Osteoblast (primary cell): Measurements from ENCODE around the gene TDP1. TPM values are rescaled to one million over a fixed set of nuclear protein-coding genes. Genes with fewer than 3 reads are reported as not detected.

ENCODE experiments used
- DNase-seq: peaks from one replicate; pipeline ENCODE4 v3.0.0; 2011; ENCODE audit warnings: low spot score, mixed read lengths; ENCODE audit not compliant: insufficient read length; ENCODE audit errors: missing footprints
- H2AFZ ChIP-seq: 2 replicates; pipeline ENCODE4 v1.6.0; 2011; ENCODE audit warnings: mild to moderate bottlenecking, low read length
- H3K27ac ChIP-seq: 2 replicates; pipeline ENCODE4 v1.5.1; 2011; ENCODE audit warnings: mild to moderate bottlenecking, low read depth, low read length, moderate library complexity
- H3K27me3 ChIP-seq: 2 replicates; pipeline ENCODE4 v1.6.0; 2012; ENCODE audit warnings: mild to moderate bottlenecking, control low read depth, inconsistent platforms, low read length, moderate library complexity; ENCODE audit not compliant: insufficient read depth
- H3K36me3 ChIP-seq: 2 replicates; pipeline ENCODE4 v1.5.1; 2011; ENCODE audit warnings: mild to moderate bottlenecking, low read length, control low read depth, moderate library complexity; ENCODE audit not compliant: insufficient read depth
- H3K4me1 ChIP-seq: 2 replicates; pipeline ENCODE4 v1.5.1; 2011; ENCODE audit warnings: mild to moderate bottlenecking, low read length, control low read depth, moderate library complexity; ENCODE audit not compliant: insufficient read depth
- H3K4me2 ChIP-seq: 2 replicates; pipeline ENCODE4 v1.6.0; 2011; ENCODE audit warnings: mild to moderate bottlenecking, low read length; ENCODE audit not compliant: insufficient read depth
- H3K4me3 ChIP-seq: fragments of 200-600 bp; sonication (generic); 3 replicates; pipeline ENCODE4 v1.5.1; 2012; ENCODE audit warnings: mild to moderate bottlenecking, low read length, inconsistent platforms; ENCODE audit not compliant: insufficient read depth
- H3K79me2 ChIP-seq: 2 replicates; pipeline ENCODE4 v1.6.0; 2012; ENCODE audit warnings: mild to moderate bottlenecking, low read length, control low read depth, inconsistent platforms; ENCODE audit not compliant: insufficient read depth
- H3K9me3 ChIP-seq: 2 replicates; pipeline ENCODE4 v1.5.1; 2011; ENCODE audit warnings: low read depth, low read length, control low read depth
- H4K20me1 ChIP-seq: 2 replicates; pipeline ENCODE4 v1.6.0; 2012; ENCODE audit warnings: mild to moderate bottlenecking, low read length, control low read depth; ENCODE audit not compliant: insufficient read depth
- total RNA-seq: library from RNA; depleted of rRNA; stranded (reverse); fragments of >200 nt; gene quantifications from 2 replicates; pipeline ENCODE4 v1.2.3, GENCODE V29; 2012
- TF ChIP-seq, protein P1 (sequence below): IDR thresholded peaks from 2 replicates; pipeline ENCODE4 v1.5.1; 2011; ENCODE audit warnings: mild to moderate bottlenecking, low read depth, low read length, moderate library complexity; ENCODE audit errors: extremely low read depth

The TDP1 gene
- total RNA-seq, 1 donor, result 11.2 TPM

DNA sequence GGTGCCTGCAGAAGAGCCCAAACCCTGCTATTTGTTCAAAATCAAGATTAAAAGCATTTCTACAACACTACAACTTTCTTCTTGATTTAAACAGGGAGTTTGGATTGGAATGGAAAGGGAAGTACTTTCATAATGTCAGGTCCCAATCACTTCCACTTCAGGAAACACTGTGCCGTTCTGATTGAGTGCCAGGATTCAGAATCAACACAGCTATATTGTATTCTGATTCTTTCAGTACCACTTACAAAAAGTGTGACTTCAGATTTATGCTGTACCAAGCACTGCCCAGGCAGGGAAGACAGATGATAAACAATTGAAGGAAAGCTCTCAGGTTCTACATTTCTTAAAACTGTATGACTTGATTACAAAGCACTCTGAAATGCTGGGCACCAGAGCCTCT lies 3.2 kb downstream of the TDP1 start:
- H3K27ac ChIP-seq, result no peak overlapping the region
- peaks cover 32% of the 10 kb centered on the region for H3K36me3 ChIP-seq
- TF ChIP-seq, protein P1, sequence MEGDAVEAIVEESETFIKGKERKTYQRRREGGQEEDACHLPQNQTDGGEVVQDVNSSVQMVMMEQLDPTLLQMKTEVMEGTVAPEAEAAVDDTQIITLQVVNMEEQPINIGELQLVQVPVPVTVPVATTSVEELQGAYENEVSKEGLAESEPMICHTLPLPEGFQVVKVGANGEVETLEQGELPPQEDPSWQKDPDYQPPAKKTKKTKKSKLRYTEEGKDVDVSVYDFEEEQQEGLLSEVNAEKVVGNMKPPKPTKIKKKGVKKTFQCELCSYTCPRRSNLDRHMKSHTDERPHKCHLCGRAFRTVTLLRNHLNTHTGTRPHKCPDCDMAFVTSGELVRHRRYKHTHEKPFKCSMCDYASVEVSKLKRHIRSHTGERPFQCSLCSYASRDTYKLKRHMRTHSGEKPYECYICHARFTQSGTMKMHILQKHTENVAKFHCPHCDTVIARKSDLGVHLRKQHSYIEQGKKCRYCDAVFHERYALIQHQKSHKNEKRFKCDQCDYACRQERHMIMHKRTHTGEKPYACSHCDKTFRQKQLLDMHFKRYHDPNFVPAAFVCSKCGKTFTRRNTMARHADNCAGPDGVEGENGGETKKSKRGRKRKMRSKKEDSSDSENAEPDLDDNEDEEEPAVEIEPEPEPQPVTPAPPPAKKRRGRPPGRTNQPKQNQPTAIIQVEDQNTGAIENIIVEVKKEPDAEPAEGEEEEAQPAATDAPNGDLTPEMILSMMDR, result no peak
- H4K20me1 ChIP-seq, result no peaks in the 10 kb centered on the region
- no peaks in the 10 kb centered on the region for H3K27me3 ChIP-seq
- H3K4me3 ChIP-seq, result no peak overlapping the region
- no peak overlapping the region for H2AFZ ChIP-seq
- H3K79me2 ChIP-seq, result peaks cover 63% of the 10 kb centered on the region
- peaks cover 8% of the 10 kb centered on the region for H3K4me1 ChIP-seq
- no peak for DNase-seq
- no peaks in the 10 kb centered on the region for H3K9me3 ChIP-seq
- H3K4me2 ChIP-seq, result no peak overlapping the region

DNA sequence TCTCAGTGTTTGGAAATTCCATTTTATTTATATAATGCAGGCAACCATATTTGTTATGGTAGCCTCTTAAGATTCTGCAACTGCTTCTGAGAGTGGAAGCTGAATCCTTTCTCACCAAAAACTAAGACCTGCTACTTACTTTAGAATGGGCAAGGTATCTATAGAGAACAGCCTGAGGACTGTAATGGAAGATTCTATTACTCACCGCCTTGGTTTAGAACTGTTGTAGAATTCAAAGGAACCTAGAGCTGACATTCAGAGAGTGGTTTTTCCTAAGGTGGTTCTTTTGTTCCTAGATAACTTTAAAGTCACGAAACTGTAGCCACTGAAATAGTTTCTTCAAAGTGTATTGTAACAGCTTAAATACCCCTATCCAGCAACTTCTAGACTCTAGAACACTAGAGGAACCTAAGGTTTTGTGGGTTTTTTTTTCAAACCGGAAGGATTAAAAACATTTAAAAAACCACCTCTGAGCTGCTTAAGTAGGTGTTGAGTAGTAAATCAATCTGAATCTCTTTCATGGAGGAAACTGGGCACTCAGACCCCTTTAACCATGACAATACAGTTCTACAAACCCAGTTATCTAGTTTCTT lies 4.2 kb downstream of the TDP1 start:
- TF ChIP-seq, protein P1, result no peak
- H3K4me2 ChIP-seq, result no peak overlapping the region
- no peaks in the 10 kb centered on the region for H3K9me3 ChIP-seq
- no peak overlapping the region for H3K27ac ChIP-seq
- H3K4me1 ChIP-seq, result peaks cover 8% of the 10 kb centered on the region
- H3K4me3 ChIP-seq, result no peak overlapping the region
- no peaks in the 10 kb centered on the region for H4K20me1 ChIP-seq
- H3K79me2 ChIP-seq, result peaks cover 67% of the 10 kb centered on the region
- no peaks in the 10 kb centered on the region for H3K27me3 ChIP-seq
- peak; percentile 39 for DNase-seq
- no peak overlapping the region for H2AFZ ChIP-seq
- H3K36me3 ChIP-seq, result peaks cover 40% of the 10 kb centered on the region

DNA sequence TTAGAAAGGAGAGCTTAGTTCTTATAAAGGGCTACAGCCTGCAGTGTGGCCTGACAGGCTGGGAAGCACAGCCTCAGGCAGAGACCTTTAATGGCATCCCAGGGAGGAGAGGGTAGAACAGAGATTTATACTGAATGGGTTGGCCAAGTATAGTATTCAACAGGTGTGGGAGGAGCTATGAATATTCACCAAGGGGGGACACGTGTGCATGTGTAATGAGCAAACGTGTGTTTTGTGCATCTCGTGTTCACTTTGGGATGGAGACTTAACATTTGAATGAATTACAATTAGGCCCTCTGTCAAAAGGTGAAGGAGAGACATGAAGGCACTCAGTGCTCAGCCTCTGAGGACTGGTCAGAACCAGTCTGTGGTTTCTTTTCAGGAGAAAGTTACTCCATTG lies 5.2 kb downstream of the TDP1 start:
- no peaks in the 10 kb centered on the region for H4K20me1 ChIP-seq
- H3K9me3 ChIP-seq, result no peaks in the 10 kb centered on the region
- H2AFZ ChIP-seq, result no peak overlapping the region
- peaks cover 40% of the 10 kb centered on the region for H3K36me3 ChIP-seq
- TF ChIP-seq, protein P1, result no peak
- H3K27me3 ChIP-seq, result no peaks in the 10 kb centered on the region
- peaks cover 15% of the 10 kb centered on the region for H3K4me1 ChIP-seq
- no peak overlapping the region for H3K4me3 ChIP-seq
- H3K4me2 ChIP-seq, result no peak overlapping the region
- DNase-seq, result no peak
- peaks cover 70% of the 10 kb centered on the region for H3K79me2 ChIP-seq
- no peak overlapping the region for H3K27ac ChIP-seq

DNA sequence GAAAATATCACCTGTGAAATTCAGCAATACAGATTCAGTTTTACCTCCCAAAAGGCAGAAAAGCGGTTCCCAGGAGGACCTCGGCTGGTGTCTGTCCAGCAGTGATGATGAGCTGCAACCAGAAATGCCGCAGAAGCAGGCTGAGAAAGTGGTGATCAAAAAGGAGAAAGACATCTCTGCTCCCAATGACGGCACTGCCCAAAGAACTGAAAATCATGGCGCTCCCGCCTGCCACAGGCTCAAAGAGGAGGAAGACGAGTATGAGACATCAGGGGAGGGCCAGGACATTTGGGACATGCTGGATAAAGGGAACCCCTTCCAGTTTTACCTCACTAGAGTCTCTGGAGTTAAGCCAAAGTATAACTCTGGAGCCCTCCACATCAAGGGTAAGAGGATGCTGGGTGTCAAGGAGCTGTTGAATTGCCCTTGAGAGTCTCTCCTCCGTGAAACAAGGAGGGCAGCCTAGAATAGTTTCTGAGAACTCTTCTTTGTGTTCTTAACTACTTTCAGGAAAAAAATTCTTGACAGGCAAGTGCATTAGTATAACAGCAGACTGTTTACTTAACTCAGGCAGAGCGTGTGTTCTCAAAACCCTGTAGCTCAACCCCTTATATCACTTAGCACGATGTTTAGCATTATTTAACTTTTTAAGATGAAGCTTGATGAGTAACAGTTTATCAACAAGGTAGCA lies 7.7 kb downstream of the TDP1 start:
- H2AFZ ChIP-seq, result no peak overlapping the region
- TF ChIP-seq, protein P1, result no peak
- no peak overlapping the region for H3K4me2 ChIP-seq
- no peak overlapping the region for H3K4me3 ChIP-seq
- DNase-seq, result no peak
- peaks cover 45% of the 10 kb centered on the region for H3K36me3 ChIP-seq
- no peaks in the 10 kb centered on the region for H3K9me3 ChIP-seq
- no peaks in the 10 kb centered on the region for H4K20me1 ChIP-seq
- H3K27me3 ChIP-seq, result no peaks in the 10 kb centered on the region
- H3K79me2 ChIP-seq, result peaks cover 52% of the 10 kb centered on the region
- H3K27ac ChIP-seq, result no peak overlapping the region
- peaks cover 11% of the 10 kb centered on the region for H3K4me1 ChIP-seq
